Liver (tissue), 3 donors: Measurements from ENCODE around the gene CROCC2.

Experiments
- ATF3 ChIP-seq: IDR thresholded peaks from 2 replicates; pipeline ENCODE4 v1.6.1; 2016; ENCODE audit warnings: antibody characterized with exemption
- CTCF ChIP-seq: fragments of 150-350 bp; IDR thresholded peaks from 2 replicates; pipeline ENCODE4 v1.5.1; 2017; ENCODE audit warnings: improper control_type of control experiment, low read depth, low read length; ENCODE audit not compliant: missing input control
- FOXA2 ChIP-seq: IDR thresholded peaks from 2 replicates; pipeline ENCODE4 v1.6.1; 2016; ENCODE audit warnings: antibody characterized with exemption
- HNF4G ChIP-seq: IDR thresholded peaks from 2 replicates; pipeline ENCODE4 v1.6.1; 2016; ENCODE audit warnings: antibody characterized with exemption
- NR2F2 ChIP-seq: IDR thresholded peaks from 2 replicates; pipeline ENCODE4 v1.6.1; 2016; ENCODE audit warnings: antibody characterized with exemption
- RAD21 ChIP-seq, 2 donors: IDR thresholded peaks; 2 replicates each; pipeline ENCODE4 v1.6.1; 2016; ENCODE audit warnings: antibody characterized with exemption in 2 of 2, mild to moderate bottlenecking in 2 of 2
- REST ChIP-seq: IDR thresholded peaks from 2 replicates; pipeline ENCODE4 v1.6.1; 2016; ENCODE audit warnings: antibody characterized with exemption, mild to moderate bottlenecking
- TAF1 ChIP-seq: conservative IDR thresholded peaks from 2 replicates; pipeline ENCODE4 v1.6.1; 2016; ENCODE audit warnings: antibody characterized with exemption, mild to moderate bottlenecking
- YY1 ChIP-seq: IDR thresholded peaks from 2 replicates; pipeline ENCODE4 v1.6.1; 2016; ENCODE audit warnings: antibody characterized with exemption, mild to moderate bottlenecking
- TF ChIP-seq, protein P1 (sequence below): IDR thresholded peaks from 2 replicates; pipeline ENCODE4 v1.6.1; 2016; ENCODE audit warnings: antibody characterized with exemption
- TF ChIP-seq, protein P2 (sequence below): IDR thresholded peaks from 2 replicates; pipeline ENCODE4 v1.6.1; 2016; ENCODE audit warnings: antibody characterized with exemption
- donor health status: healthy.
- donor health status: healthy.

- TF ChIP-seq CTCF (no peak), REST (no peak), TAF1 (no peak), HNF4G (no peak), FOXA2 (no peak), RAD21 (IDR thresholded peaks at IDR 0.05) (no peak), YY1 (no peak), ATF3 (no peak), NR2F2 (no peak)
- TF ChIP-seq, protein P1, sequence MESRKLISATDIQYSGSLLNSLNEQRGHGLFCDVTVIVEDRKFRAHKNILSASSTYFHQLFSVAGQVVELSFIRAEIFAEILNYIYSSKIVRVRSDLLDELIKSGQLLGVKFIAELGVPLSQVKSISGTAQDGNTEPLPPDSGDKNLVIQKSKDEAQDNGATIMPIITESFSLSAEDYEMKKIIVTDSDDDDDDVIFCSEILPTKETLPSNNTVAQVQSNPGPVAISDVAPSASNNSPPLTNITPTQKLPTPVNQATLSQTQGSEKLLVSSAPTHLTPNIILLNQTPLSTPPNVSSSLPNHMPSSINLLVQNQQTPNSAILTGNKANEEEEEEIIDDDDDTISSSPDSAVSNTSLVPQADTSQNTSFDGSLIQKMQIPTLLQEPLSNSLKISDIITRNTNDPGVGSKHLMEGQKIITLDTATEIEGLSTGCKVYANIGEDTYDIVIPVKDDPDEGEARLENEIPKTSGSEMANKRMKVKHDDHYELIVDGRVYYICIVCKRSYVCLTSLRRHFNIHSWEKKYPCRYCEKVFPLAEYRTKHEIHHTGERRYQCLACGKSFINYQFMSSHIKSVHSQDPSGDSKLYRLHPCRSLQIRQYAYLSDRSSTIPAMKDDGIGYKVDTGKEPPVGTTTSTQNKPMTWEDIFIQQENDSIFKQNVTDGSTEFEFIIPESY = no peak
- TF ChIP-seq, protein P2, sequence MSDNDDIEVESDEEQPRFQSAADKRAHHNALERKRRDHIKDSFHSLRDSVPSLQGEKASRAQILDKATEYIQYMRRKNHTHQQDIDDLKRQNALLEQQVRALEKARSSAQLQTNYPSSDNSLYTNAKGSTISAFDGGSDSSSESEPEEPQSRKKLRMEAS = no peak
These were observed 857 bp upstream of the CROCC2 start for GRCh38 chr2:240905176-240905781.
